Measurements from ENCODE around the gene ST8SIA2.
"Not testable (repeated sequence)": the region's sequence is repeated elsewhere in the genome, so short reads cannot be mapped to it uniquely, and the experiment has no call there.

ST8SIA2 gene

GRCh38 chr15:92463826-92464225 is 70.1 kb downstream of the ST8SIA2 start:
- no peak overlapping the region for H3K27ac ChIP-seq
- TF ChIP-seq, protein P1, sequence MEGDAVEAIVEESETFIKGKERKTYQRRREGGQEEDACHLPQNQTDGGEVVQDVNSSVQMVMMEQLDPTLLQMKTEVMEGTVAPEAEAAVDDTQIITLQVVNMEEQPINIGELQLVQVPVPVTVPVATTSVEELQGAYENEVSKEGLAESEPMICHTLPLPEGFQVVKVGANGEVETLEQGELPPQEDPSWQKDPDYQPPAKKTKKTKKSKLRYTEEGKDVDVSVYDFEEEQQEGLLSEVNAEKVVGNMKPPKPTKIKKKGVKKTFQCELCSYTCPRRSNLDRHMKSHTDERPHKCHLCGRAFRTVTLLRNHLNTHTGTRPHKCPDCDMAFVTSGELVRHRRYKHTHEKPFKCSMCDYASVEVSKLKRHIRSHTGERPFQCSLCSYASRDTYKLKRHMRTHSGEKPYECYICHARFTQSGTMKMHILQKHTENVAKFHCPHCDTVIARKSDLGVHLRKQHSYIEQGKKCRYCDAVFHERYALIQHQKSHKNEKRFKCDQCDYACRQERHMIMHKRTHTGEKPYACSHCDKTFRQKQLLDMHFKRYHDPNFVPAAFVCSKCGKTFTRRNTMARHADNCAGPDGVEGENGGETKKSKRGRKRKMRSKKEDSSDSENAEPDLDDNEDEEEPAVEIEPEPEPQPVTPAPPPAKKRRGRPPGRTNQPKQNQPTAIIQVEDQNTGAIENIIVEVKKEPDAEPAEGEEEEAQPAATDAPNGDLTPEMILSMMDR (conservative IDR thresholded peaks at IDR 0.05): no peak

- H3K27ac ChIP-seq: no peak overlapping the region
- TF ChIP-seq, protein P1 (conservative IDR thresholded peaks at IDR 0.05): no peak
Measured at GRCh38 chr15:92466834-92467233, 73.2 kb downstream of the ST8SIA2 start.

DNA sequence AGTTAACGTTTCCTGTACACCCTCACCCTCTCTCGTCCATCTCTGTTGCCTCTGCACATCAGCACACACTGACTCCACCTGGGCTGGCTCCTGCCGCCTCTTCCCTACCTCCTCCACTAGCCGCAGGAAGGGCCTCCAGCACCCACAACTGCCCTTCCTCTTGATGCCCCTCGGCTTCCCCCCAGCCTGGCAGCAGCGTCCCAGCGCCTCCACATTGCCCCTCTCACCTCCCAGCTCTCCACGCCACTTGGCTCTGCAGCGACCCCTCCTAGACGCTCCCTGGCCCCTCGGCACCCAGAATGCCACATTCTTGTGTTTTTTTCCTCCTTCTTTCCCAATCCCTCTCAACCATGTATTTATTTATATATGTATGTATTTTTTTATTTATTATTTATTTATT is 73.6 kb downstream of the ST8SIA2 start:
- H3K27ac ChIP-seq: no peak overlapping the region
- TF ChIP-seq, protein P1 (conservative IDR thresholded peaks at IDR 0.05): no peak

GRCh38 chr15:92468991-92469390 is 75.3 kb downstream of the ST8SIA2 start:
- H3K27ac ChIP-seq: no peak overlapping the region
- TF ChIP-seq, protein P1 (conservative IDR thresholded peaks at IDR 0.05): no peak

DNA sequence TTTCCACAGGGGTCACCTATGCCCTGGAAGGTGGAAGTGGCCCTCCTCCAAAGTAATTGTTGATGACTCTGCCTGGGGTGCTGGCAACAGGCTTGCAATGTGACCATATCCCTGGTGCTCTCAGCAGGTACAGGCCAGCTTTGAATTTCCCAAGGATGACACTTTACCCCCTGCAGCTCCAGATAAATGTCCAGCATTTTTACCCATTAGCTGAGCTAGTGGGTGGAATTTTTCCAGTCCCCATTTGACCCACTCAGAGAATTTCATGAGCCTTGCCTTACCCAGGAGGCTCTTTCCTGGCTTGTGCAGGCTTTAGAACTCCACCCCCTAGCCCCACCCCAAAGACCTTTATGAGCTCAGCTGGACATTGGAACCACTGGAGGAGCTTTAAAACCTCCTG is 77.6 kb downstream of the ST8SIA2 start:
- TF ChIP-seq, protein P1 (conservative IDR thresholded peaks at IDR 0.05): no peak

GRCh38 chr15:92473756-92474155 is 80.1 kb downstream of the ST8SIA2 start:
- H3K27ac ChIP-seq: no peak overlapping the region
- TF ChIP-seq, protein P1 (conservative IDR thresholded peaks at IDR 0.05): no peak

More for the DNA sequence above, 77.6 kb downstream of the ST8SIA2 start:
- no peak overlapping the region for H3K27ac ChIP-seq

GRCh38 chr15:92479730-92480129 is 86.0 kb downstream of the ST8SIA2 start:
- H3K27ac ChIP-seq: not testable (repeated sequence)

DNA sequence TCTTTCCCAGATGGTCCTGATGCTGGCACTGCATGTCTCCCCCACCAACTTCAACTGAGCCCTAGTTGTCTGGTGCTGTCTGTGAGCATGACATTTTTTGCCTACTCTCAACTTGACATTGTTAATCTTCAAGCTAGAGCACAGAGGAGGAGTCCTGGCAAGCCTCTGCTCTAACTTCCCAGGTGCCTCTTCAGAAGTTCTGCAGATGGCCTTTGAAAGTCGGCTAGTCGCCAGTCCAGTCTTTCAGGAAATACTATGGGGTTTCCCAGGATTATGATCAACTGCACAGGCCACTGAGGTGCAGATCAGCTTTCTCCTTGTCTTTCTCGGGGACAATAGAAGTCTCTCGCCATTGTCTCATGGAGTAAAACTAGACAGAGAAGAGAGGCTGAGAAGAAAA is 86.7 kb downstream of the ST8SIA2 start:
- TF ChIP-seq, protein P1 (conservative IDR thresholded peaks at IDR 0.05): no peak

More for the DNA sequence above, 86.7 kb downstream of the ST8SIA2 start:
- H3K27ac ChIP-seq: no peak overlapping the region

Data from VCaP (cell line).